OCI-LY7 (cell line): ENCODE data around the gene MYO1B. TPM values are rescaled to one million over a fixed set of nuclear protein-coding genes. Genes with fewer than 3 reads are reported as not detected.

Experiments
- BruUV-seq: library from RNA; stranded (reverse); fragments of 400-500 nt; replicated peaks from 2 replicates; lab custom pipeline; 2021; lab: Mats Ljungman, UMichigan
- CTCF ChIA-PET: fragments of 300-600 bp; sonication (Branson Sonifier 250); formaldehyde crosslinking; loops from one replicate; lab custom pipeline; 2022; ENCODE audit warnings: antibody characterized with exemption; ENCODE audit not compliant: unreplicated experiment; lab: Charles Lee
- POLR2A ChIA-PET: fragments of 300-600 bp; sonication (Branson Sonifier 250); formaldehyde crosslinking; loops from one replicate; lab custom pipeline; 2022; ENCODE audit warnings: antibody characterized with exemption; lab: Charles Lee
- DNase-seq: peaks from one replicate; pipeline ENCODE4 v3.0.0-alpha.2; 2015; ENCODE audit warnings: low spot score
- H2AFZ ChIP-seq: fragments of 200-600 bp; sonication (generic), shearing (Covaris generic); 2 replicates; pipeline ENCODE4 v1.6.1; 2014; ENCODE audit warnings: mild to moderate bottlenecking, antibody characterized with exemption, low read length, moderate library complexity
- H3K27ac ChIP-seq: fragments of 200-600 bp; sonication (generic); 2 replicates; pipeline ENCODE4 v1.5.1; 2014; ENCODE audit warnings: mixed run types, low read depth, mild to moderate bottlenecking, moderate library complexity, low read length, inconsistent platforms; ENCODE audit not compliant: poor library complexity, severe bottlenecking
- H3K36me3 ChIP-seq: fragments of 200-600 bp; sonication (generic); 2 replicates; pipeline ENCODE4 v1.6.1; 2014; ENCODE audit warnings: mild to moderate bottlenecking, antibody characterized with exemption, low read length, moderate library complexity, mixed read lengths; ENCODE audit not compliant: insufficient read depth
- H3K4me1 ChIP-seq: fragments of 200-600 bp; sonication (generic); 2 replicates; pipeline ENCODE4 v1.5.1; 2014; ENCODE audit warnings: mild to moderate bottlenecking, low read length; ENCODE audit not compliant: insufficient read depth, poor library complexity, severe bottlenecking
- H3K4me2 ChIP-seq: fragments of 200-600 bp; sonication (generic); 2 replicates; pipeline ENCODE4 v1.6.1; 2014; ENCODE audit warnings: mild to moderate bottlenecking, low read length
- H3K4me3 ChIP-seq: fragments of 200-600 bp; sonication (generic); 2 replicates; pipeline ENCODE4 v1.5.1; 2014; ENCODE audit warnings: mild to moderate bottlenecking, low read depth, low read length; ENCODE audit not compliant: poor library complexity, severe bottlenecking
- H3K79me2 ChIP-seq: fragments of 200-600 bp; sonication (generic); 2 replicates; pipeline ENCODE4 v1.6.1; 2016; ENCODE audit warnings: low read depth, mild to moderate bottlenecking, low read length, moderate library complexity, mixed read lengths; ENCODE audit not compliant: insufficient read depth
- H3K9me2 ChIP-seq: fragments of 200-600 bp; sonication (generic); 2 replicates; pipeline ENCODE4 v1.6.1; 2016; ENCODE audit warnings: mild to moderate bottlenecking, low read length, mixed read lengths; ENCODE audit not compliant: insufficient read depth
- H3K9me3 ChIP-seq: fragments of 200-600 bp; sonication (generic); 2 replicates; pipeline ENCODE4 v1.6.1; 2014; ENCODE audit warnings: mild to moderate bottlenecking, mixed run types, low read length, mixed read lengths
- H4K20me1 ChIP-seq: fragments of 200-600 bp; sonication (generic); 2 replicates; pipeline ENCODE4 v1.6.1; 2014; ENCODE audit warnings: mild to moderate bottlenecking, antibody characterized with exemption, low read length, moderate library complexity, mixed read lengths; ENCODE audit not compliant: insufficient read depth
- CTCF ChIP-seq: fragments of 200-600 bp; sonication (generic); conservative IDR thresholded peaks from 2 replicates; pipeline ENCODE4 v1.5.1; 2014; ENCODE audit warnings: mild to moderate bottlenecking, antibody characterized with exemption, low read length, moderate library complexity, mixed read lengths
- EZH2phosphoT487 ChIP-seq: fragments of 200-600 bp; sonication (generic); IDR thresholded peaks from 2 replicates; pipeline ENCODE4 v1.6.1; 2018; ENCODE audit warnings: low read depth, borderline replicate concordance, mild to moderate bottlenecking, mixed run types, antibody characterized with exemption, low read length, moderate library complexity, mixed read lengths
- intact Hi-C: fragments of 100-400 bp; cut with micrococcal nuclease; formaldehyde crosslinking; loops from one replicate; pipeline ENCODE4 v1.10.0; 2022; ENCODE audit not compliant: unreplicated experiment
- total RNA-seq, 2 experiments: library from RNA; depleted of rRNA in 1 of 2; stranded (reverse); fragments of >200 nt in 1 of 2; shearing (Covaris generic) in 1 of 2; gene quantifications; 2 replicates each; pipeline ENCODE4 v1.2.3, GENCODE V29; 2014 to 2022

MYO1B gene
- total RNA-seq, 2 experiments from 2014 or later = not detected

- Histone ChIP-seq H3K9me3 (no peaks in the 10 kb centered on the region), H4K20me1 (no peaks in the 10 kb centered on the region), H3K4me3 (no peak overlapping the region), H3K9me2 (no peaks in the 10 kb centered on the region), H3K4me2 (no peak overlapping the region), H3K79me2 (no peaks in the 10 kb centered on the region), H3K4me1 (no peaks in the 10 kb centered on the region), H3K27ac (no peak overlapping the region), H2AFZ (no peak overlapping the region), H3K36me3 (no peaks in the 10 kb centered on the region)
- POLR2A ChIA-PET = no interaction called here
- CTCF ChIA-PET = no interaction called here
- TF ChIP-seq EZH2phosphoT487 (no peak), CTCF (no peak)
- no TSS peak for BruUV-seq
- no peak for DNase-seq
- intact Hi-C loops = no loop called here
These were observed 42.3 kb upstream of the MYO1B start for GRCh38 chr2:191202881-191203397.

GRCh38 chr2:191204433-191204832 is 40.8 kb upstream of the MYO1B start:
- Histone ChIP-seq H3K9me2 (no peaks in the 10 kb centered on the region), H4K20me1 (no peaks in the 10 kb centered on the region), H3K4me3 (no peak overlapping the region), H3K79me2 (no peaks in the 10 kb centered on the region), H3K4me1 (no peaks in the 10 kb centered on the region), H3K36me3 (no peaks in the 10 kb centered on the region), H3K27ac (no peak overlapping the region), H3K9me3 (no peaks in the 10 kb centered on the region), H2AFZ (no peak overlapping the region), H3K4me2 (0 out of 2 replicates have a peak overlapping the region, but pooled peaks have one; percentile 16)
- ChIA-PET POLR2A (no interaction called here), CTCF (no interaction called here)
- intact Hi-C loops = no loop called here
- TF ChIP-seq CTCF (no peak), EZH2phosphoT487 (no peak)
- BruUV-seq = no TSS peak
- no peak for DNase-seq

- H3K4me1 ChIP-seq = no peaks in the 10 kb centered on the region
- no peak overlapping the region for H3K4me2 ChIP-seq
- no peaks in the 10 kb centered on the region for H3K79me2 ChIP-seq
- H3K36me3 ChIP-seq = no peaks in the 10 kb centered on the region
- no peak for DNase-seq
- BruUV-seq = no TSS peak
- H3K9me2 ChIP-seq = no peaks in the 10 kb centered on the region
- ChIA-PET POLR2A (no interaction called here), CTCF (interaction anchor here (0.5 kb wide), 1 partner anchor 56 kb away, joined by 10 read pairs; no protein-coding TSS in a partner anchor)
- no peak for TF ChIP-seq CTCF
- no peak for TF ChIP-seq EZH2phosphoT487
- no peak overlapping the region for H3K4me3 ChIP-seq
- H4K20me1 ChIP-seq = no peaks in the 10 kb centered on the region
- H3K9me3 ChIP-seq = no peaks in the 10 kb centered on the region
- H2AFZ ChIP-seq = no peak overlapping the region
- H3K27ac ChIP-seq = no peak overlapping the region
- intact Hi-C loops = no loop called here
These were observed 38.4 kb upstream of the MYO1B start for GRCh38 chr2:191206613-191207471.
